Right lobe of liver (tissue), 4 donors: ENCODE data around the gene ARRB1.

Experiments used
- POLR2A ChIP-seq: fragments of 450-650 bp; IDR thresholded peaks from one replicate; pipeline ENCODE4 v1.6.1; 2017; ENCODE audit warnings: antibody characterized with exemption, mild to moderate bottlenecking
- TF ChIP-seq, protein P1 (sequence below), 4 donors: fragments of 200-600 bp in 3 of 4; fragments of 450-650 bp in 1 of 4; IDR thresholded peaks; one replicate each; pipeline versions ENCODE4 v1.5.1 to v1.8.0; 2016 to 2022; ENCODE audit warnings: antibody characterized with exemption in 4 of 4, mild to moderate bottlenecking in 2 of 4
- donor health status: DM: no; HTN: no; CAD: no.
- donor health status: DM: no; HTN: no; CAD: no.
- donor health status: DM: no; HTN: yes; CAD: no.

GRCh38 chr11:75267171-75267970 is 84.1 kb downstream of the ARRB1 start:
- TF ChIP-seq, protein P1, sequence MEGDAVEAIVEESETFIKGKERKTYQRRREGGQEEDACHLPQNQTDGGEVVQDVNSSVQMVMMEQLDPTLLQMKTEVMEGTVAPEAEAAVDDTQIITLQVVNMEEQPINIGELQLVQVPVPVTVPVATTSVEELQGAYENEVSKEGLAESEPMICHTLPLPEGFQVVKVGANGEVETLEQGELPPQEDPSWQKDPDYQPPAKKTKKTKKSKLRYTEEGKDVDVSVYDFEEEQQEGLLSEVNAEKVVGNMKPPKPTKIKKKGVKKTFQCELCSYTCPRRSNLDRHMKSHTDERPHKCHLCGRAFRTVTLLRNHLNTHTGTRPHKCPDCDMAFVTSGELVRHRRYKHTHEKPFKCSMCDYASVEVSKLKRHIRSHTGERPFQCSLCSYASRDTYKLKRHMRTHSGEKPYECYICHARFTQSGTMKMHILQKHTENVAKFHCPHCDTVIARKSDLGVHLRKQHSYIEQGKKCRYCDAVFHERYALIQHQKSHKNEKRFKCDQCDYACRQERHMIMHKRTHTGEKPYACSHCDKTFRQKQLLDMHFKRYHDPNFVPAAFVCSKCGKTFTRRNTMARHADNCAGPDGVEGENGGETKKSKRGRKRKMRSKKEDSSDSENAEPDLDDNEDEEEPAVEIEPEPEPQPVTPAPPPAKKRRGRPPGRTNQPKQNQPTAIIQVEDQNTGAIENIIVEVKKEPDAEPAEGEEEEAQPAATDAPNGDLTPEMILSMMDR (IDR thresholded peaks at IDR 0.05): no peak
- TF ChIP-seq POLR2A: no peak
